DMS153 (cell line): Measurements from ENCODE around the gene CD247.

Experiments used
- DNase-seq: peaks from one replicate; lab custom pipeline; 2025; lab: John Stamatoyannopoulos, UW

Gene CD247

GRCh38 chr1:167542109-167543032, 24.0 kb upstream of the CD247 start:
- DNase-seq: no peak

GRCh38 chr1:167541610-167542009, 23.3 kb upstream of the CD247 start:
- DNase-seq: no peak

- DNase-seq: no peak
Observed at GRCh38 chr1:167541003-167541402, 22.7 kb upstream of the CD247 start.

- no peak for DNase-seq
Observed at GRCh38 chr1:167538657-167539056, 20.3 kb upstream of the CD247 start.

- peak; percentile 44 for DNase-seq
Observed at GRCh38 chr1:167533851-167534300, 15.5 kb upstream of the CD247 start.

GRCh38 chr1:167532964-167533824, 14.9 kb upstream of the CD247 start:
- DNase-seq: no peak

GRCh38 chr1:167532375-167532774, 14.0 kb upstream of the CD247 start:
- DNase-seq: no peak

GRCh38 chr1:167529829-167530474, 11.6 kb upstream of the CD247 start:
- no peak for DNase-seq

GRCh38 chr1:167528057-167528728, 9.9 kb upstream of the CD247 start:
- no peak for DNase-seq

GRCh38 chr1:167526667-167527383, 8.5 kb upstream of the CD247 start:
- no peak for DNase-seq

- no peak for DNase-seq
Observed at GRCh38 chr1:167524651-167525050, 6.3 kb upstream of the CD247 start.

- no peak for DNase-seq
Observed at GRCh38 chr1:167522246-167522645, 3.9 kb upstream of the CD247 start.

GRCh38 chr1:167520711-167521206, 2.4 kb upstream of the CD247 start:
- DNase-seq: no peak

- DNase-seq: no peak
Observed at GRCh38 chr1:167517535-167518330, 596 bp downstream of the CD247 start.

GRCh38 chr1:167516404-167517388, 1.6 kb downstream of the CD247 start:
- DNase-seq: no peak

- DNase-seq: no peak
Observed at GRCh38 chr1:167515893-167516321, 2.4 kb downstream of the CD247 start.

GRCh38 chr1:167515461-167515860, 2.9 kb downstream of the CD247 start:
- DNase-seq: no peak

- no peak for DNase-seq
Observed at GRCh38 chr1:167514288-167514687, 4.0 kb downstream of the CD247 start.
